ENCODE data around the gene ZNF260.
"Not testable (repeated sequence)": the region's sequence is repeated elsewhere in the genome, so short reads cannot be mapped to it uniquely, and the experiment has no call there.

DNA sequence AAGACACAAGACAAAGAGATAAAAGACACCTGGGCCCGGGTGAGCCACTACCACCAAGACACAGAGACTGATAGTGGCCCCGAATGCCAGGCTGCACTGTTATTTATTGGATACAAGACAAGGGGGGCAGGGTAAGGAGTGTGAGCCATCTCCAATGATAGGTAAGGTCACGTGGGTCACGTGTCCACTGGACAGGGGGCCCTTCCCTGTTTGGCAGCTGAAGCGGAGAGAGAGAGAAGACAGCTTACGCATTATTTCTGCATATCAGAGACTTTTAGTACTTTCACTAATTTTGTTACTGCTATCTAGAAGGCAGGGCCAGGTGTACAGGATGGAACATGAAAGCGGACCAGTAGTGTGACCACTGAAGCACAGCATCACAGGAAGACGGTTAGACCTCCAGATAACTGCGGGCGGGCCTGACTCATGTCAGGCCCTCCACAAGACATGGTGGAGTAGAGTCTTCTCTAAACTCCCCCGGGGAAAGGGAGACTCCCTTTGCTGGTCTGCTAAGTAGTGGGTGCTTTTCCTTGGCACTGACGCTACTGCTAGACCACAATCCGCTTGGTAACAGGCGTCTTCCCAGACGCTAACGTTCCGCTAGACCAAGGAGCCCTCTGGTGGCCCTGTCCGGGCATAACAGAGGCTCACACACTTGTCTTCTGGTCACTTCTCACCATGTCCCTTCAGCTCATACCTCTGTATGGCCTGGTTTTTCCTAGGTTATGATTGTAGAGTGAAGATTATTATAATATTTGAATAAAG, 35.2 kb downstream of the ZNF260 start:
- TF ChIP-seq, protein P1, sequence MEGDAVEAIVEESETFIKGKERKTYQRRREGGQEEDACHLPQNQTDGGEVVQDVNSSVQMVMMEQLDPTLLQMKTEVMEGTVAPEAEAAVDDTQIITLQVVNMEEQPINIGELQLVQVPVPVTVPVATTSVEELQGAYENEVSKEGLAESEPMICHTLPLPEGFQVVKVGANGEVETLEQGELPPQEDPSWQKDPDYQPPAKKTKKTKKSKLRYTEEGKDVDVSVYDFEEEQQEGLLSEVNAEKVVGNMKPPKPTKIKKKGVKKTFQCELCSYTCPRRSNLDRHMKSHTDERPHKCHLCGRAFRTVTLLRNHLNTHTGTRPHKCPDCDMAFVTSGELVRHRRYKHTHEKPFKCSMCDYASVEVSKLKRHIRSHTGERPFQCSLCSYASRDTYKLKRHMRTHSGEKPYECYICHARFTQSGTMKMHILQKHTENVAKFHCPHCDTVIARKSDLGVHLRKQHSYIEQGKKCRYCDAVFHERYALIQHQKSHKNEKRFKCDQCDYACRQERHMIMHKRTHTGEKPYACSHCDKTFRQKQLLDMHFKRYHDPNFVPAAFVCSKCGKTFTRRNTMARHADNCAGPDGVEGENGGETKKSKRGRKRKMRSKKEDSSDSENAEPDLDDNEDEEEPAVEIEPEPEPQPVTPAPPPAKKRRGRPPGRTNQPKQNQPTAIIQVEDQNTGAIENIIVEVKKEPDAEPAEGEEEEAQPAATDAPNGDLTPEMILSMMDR (IDR thresholded peaks at IDR 0.05; ENCODE audit: insufficient read depth, low read length), result not testable (repeated sequence)
- TF ChIP-seq, protein P2, sequence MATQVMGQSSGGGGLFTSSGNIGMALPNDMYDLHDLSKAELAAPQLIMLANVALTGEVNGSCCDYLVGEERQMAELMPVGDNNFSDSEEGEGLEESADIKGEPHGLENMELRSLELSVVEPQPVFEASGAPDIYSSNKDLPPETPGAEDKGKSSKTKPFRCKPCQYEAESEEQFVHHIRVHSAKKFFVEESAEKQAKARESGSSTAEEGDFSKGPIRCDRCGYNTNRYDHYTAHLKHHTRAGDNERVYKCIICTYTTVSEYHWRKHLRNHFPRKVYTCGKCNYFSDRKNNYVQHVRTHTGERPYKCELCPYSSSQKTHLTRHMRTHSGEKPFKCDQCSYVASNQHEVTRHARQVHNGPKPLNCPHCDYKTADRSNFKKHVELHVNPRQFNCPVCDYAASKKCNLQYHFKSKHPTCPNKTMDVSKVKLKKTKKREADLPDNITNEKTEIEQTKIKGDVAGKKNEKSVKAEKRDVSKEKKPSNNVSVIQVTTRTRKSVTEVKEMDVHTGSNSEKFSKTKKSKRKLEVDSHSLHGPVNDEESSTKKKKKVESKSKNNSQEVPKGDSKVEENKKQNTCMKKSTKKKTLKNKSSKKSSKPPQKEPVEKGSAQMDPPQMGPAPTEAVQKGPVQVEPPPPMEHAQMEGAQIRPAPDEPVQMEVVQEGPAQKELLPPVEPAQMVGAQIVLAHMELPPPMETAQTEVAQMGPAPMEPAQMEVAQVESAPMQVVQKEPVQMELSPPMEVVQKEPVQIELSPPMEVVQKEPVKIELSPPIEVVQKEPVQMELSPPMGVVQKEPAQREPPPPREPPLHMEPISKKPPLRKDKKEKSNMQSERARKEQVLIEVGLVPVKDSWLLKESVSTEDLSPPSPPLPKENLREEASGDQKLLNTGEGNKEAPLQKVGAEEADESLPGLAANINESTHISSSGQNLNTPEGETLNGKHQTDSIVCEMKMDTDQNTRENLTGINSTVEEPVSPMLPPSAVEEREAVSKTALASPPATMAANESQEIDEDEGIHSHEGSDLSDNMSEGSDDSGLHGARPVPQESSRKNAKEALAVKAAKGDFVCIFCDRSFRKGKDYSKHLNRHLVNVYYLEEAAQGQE (IDR thresholded peaks at IDR 0.05; ENCODE audit: insufficient replicate concordance, low read depth), result not testable (repeated sequence)
- not testable (repeated sequence) for TF ChIP-seq POLR2AphosphoS5 (IDR thresholded peaks at IDR 0.05; ENCODE audit: low read depth)
